Right forelimb (tissue), 1 donor: ENCODE measurements around the gene EP300.
"Not testable (repeated sequence)": the region's sequence is repeated elsewhere in the genome, so short reads cannot be mapped to it uniquely, and the experiment has no call there.

Source experiments
- DNase-seq: peaks from one replicate; pipeline ENCODE4 v3.0.0-alpha.2; 2018

The EP300 gene

DNA sequence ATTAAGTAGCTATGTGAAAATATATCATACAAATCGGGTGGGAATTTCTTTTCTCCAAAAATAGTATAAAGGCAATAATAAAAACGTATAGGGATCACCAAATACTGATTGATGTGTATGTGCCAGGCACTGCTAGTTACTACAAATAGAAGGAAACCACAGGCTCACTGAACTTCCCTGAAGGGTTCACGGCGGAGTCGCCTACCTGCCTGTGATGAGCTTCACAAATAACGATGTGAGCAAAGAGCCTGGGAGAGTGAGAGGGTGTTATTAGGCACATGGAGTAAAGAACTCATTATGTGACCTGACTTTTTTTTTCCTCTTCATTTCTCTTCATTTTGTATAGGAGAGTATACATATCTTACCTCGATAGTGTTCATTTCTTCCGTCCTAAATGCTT lies 76.8 kb downstream of the EP300 start:
- DNase-seq, result no peak

DNA sequence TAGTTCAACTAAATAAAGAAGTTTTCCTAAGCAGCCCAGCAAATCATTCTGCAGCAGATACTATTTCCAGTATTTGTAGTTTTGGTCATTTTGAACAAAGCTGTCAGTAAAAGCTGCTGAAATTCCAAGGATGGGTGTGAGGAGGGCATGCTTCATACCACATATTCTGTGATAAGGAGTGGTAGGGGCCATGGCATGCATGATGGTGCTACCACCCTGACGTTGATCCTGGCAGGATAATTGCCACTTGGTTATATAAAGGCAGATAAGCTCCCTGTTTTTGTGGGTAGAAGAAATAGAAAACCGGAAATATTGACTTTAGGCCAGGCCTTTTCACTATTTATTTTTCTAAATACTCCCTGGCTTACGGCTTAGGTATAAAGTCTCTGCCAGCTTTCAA lies 79.6 kb downstream of the EP300 start:
- no peak for DNase-seq

GRCh38 chr22:41175546-41175945 lies 83.2 kb downstream of the EP300 start:
- no peak for DNase-seq

DNA sequence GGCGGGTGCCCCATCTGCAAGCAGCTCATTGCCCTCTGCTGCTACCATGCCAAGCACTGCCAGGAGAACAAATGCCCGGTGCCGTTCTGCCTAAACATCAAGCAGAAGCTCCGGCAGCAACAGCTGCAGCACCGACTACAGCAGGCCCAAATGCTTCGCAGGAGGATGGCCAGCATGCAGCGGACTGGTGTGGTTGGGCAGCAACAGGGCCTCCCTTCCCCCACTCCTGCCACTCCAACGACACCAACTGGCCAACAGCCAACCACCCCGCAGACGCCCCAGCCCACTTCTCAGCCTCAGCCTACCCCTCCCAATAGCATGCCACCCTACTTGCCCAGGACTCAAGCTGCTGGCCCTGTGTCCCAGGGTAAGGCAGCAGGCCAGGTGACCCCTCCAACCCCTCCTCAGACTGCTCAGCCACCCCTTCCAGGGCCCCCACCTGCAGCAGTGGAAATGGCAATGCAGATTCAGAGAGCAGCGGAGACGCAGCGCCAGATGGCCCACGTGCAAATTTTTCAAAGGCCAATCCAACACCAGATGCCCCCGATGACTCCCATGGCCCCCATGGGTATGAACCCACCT lies 84.7 kb downstream of the EP300 start:
- no peak for DNase-seq

DNA sequence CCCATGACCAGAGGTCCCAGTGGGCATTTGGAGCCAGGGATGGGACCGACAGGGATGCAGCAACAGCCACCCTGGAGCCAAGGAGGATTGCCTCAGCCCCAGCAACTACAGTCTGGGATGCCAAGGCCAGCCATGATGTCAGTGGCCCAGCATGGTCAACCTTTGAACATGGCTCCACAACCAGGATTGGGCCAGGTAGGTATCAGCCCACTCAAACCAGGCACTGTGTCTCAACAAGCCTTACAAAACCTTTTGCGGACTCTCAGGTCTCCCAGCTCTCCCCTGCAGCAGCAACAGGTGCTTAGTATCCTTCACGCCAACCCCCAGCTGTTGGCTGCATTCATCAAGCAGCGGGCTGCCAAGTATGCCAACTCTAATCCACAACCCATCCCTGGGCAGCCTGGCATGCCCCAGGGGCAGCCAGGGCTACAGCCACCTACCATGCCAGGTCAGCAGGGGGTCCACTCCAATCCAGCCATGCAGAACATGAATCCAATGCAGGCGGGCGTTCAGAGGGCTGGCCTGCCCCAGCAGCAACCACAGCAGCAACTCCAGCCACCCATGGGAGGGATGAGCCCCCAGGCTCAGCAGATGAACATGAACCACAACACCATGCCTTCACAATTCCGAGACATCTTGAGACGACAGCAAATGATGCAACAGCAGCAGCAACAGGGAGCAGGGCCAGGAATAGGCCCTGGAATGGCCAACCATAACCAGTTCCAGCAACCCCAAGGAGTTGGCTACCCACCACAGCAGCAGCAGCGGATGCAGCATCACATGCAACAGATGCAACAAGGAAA lies 85.4 kb downstream of the EP300 start:
- DNase-seq, result no peak

- no peak for DNase-seq
These were observed 86.1 kb downstream of the EP300 start for GRCh38 chr22:41178425-41178975.

- DNase-seq, result not testable (repeated sequence)
These were observed 88.0 kb downstream of the EP300 start for GRCh38 chr22:41180362-41180761.

DNA sequence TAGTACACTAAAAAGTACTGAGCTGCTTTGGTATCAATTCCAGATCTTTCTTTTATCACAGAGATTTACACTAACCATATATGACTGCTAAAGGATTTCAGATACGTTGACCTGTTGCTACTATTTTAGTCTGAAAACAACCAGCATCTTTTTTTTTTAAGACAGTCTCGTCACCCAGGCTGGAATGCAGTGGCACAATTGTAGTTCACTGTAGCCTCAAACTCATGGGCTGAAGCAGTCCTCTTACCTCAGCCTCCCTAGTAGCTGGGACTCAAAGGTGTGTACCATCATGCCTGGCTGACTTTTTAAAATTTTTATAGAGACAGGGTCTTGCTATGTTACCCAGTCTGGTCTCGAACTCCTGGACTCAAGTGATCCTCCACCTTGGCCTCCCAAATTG lies 88.5 kb downstream of the EP300 start:
- DNase-seq, result no peak

DNA sequence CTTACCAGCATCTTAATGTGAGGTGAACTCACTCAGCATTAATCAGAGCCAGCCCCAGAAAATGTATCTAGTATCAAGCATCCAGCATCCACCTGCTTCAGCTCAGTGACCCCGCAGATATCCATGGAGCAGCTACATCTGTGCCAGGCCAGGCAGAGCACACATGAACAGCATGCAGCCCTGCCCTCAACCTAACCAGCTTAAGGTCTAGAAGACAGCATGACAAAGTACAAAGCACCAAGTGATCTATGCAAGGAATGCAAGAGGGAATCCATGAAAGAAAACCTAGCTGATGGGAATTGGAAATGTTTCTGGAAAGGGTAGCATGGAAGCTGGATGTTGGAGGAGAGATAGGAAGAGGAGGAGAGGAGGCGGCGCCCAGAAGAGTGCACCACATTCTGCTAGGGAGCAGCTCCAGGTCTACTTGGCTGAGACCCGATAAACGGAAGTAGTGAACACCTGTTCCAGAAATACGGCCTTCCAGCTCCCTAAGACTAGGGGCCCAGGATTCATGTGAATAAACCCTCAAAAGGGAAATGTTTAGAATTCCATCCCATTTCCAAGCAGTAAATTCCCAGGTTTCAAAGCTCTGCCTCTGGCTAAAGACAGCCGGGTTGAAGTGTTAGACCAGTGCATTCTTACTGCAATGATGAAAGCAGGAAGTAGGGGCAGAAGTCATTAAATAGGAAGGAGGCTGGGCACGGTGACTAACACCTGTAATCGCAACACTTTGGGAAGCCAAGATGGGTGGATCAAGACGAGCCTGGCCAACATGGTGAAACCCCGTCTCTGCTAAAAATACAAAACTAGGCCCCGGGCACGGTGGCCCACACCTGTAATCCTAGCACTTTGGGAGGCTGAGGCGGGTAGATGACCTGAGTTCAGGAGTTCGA lies 89.2 kb downstream of the EP300 start:
- DNase-seq, result no peak

GRCh38 chr22:41184679-41185078 lies 92.3 kb downstream of the EP300 start:
- no peak for DNase-seq

DNA sequence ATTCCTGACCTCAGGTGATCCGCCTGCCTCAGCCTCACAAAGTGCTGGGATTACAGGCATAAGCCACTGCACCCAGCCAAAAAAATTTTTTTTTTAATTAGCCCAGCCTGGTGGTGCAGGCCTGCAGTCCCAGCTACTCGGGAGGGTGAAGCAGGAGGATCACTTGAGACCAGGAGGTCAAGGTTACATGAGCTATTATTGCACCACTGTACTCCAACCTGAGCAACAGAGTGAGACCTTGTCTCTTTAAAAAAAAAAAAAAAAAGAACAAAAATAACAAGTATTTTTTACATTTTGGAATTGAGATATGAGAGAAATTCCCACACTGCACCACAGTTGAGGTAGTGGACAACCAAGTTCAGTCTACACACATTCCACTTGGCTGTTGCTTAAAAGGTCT lies 99.1 kb downstream of the EP300 start:
- no peak for DNase-seq

- no peak for DNase-seq
These were observed 101.4 kb downstream of the EP300 start for GRCh38 chr22:41193829-41194228.

DNA sequence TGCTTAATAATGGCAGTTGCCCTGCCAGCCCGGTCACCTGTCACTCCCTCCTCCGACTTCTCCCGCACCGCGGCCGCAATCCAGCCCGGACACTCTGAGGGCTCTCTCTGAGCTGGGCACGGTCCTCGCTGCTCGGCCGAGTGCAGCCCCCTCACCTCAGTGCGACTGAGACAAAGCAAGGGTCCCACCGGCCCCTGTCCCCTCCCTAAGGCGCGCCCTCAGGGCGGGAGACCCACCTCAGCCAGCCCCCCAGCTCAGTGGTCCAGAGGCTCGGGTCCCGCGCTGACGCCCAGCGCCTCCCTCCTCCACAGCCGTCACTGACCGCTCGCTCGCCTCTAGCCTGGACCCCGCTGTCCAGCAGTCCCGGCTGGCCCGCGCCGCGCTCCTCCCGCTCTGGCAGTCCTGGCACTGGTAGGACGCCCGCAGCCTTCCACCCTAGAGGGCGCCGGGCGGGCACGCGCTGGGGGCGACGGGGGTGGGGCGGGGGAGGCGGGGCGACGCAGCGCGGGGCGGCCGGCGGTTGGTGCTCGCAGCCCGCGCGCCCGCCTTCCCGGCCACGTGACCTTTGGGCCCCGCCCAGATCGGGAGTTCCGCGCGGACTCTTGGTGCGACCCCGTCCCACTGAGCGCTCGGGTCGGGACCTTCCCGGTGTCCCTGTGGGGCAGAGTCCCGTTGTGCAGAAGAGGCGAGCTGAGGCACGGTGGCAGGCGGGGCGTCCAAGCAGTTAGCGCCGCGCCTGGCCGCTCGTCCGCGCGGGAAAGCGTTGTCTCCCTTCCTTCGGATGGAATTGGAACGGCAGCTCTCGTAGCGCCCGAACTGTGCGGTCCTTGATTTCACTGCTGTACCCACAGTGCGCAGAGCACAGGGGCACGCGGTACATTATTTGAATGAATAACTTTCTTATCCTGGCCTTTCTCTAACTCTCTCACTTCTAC lies 104.9 kb downstream of the EP300 start:
- DNase-seq, result peak; percentile 89

- no peak for DNase-seq
These were observed 105.7 kb downstream of the EP300 start for GRCh38 chr22:41198027-41198580.

GRCh38 chr22:41201141-41201540 lies 108.7 kb downstream of the EP300 start:
- no peak for DNase-seq

DNA sequence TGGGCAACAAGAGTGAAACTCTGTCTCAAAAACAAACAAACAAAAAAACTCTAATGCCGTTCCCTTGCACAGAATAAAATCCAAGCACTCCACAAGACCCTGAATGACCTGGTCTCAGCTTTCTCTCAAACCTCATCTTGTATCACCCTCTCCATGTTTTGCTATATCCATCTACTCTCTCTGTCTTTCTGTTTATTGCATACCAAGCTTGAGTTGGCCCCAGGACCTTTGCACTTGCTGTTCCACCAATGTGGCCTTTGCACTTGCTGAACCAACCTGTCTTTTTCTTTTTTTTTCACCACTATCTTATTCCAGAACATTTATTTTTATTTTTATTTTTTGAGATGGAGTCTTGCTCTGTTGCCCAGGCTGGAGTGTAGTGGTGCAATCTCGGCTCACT lies 110.7 kb downstream of the EP300 start:
- DNase-seq, result no peak

GRCh38 chr22:41204066-41204465 lies 111.7 kb downstream of the EP300 start:
- no peak for DNase-seq

- peak; percentile 98 for DNase-seq
These were observed 112.9 kb downstream of the EP300 start, which contains the start of gene L3MBTL2 for GRCh38 chr22:41204992-41205900. TSS of gene L3MBTL2 (plus strand) at chr22:41205312. CDS start at chr22:41205363, 51 bp downstream.

- no peak for DNase-seq
These were observed 114.3 kb downstream of the EP300 start for GRCh38 chr22:41206719-41207118.

DNA sequence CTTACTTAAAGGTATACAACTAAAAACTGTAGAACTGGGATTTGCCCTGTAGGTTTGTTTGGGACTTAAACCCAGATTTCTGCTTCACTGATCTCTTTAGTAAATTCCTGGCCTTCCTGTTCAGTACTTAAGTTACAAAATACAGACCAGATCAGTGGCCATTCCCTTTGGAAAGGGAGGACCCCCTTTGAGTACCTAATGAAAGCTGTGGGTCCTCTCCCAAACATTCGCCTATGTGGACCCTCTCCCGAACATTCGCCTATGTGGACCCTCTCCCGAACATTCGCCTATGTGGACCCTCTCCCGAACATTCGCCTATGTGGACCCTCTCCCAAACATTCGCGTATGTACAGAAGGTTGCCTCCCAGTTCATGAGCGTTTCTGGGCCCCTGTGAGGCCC lies 123.0 kb downstream of the EP300 start:
- no peak for DNase-seq

DNA sequence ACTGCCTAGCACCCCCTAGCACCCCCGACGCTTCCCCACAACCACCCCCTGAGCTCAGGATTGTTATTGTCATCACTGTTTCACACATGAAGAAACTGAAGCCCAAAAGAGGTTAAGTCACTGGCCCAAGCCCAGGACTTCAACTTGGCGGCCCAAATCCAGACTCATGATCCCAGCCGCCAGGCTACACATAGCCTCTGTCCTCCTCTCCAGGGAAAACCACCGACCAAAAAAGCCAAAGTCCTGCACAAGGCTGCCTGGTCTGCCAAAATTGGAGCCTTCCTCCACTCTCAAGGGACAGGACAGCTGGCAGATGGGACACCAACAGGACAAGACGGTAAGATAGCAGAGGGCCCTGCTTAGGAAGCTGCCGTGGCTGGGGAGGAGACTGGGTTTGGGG lies 123.5 kb downstream of the EP300 start:
- DNase-seq, result no peak
